Activated CD4-positive, CD25-positive, alpha-beta regulatory T cell (primary cell): ENCODE data around the gene THOC1.

Experiments used
- DNase-seq, 4 experiments: peaks; one replicate each; lab custom pipeline; 2025; lab: John Stamatoyannopoulos, UW

Gene THOC1

GRCh38 chr18:213505-213904, 54.3 kb downstream of the THOC1 start:
- DNase-seq: no peak

GRCh38 chr18:212780-213179, 55.1 kb downstream of the THOC1 start:
- no peak for DNase-seq

DNA sequence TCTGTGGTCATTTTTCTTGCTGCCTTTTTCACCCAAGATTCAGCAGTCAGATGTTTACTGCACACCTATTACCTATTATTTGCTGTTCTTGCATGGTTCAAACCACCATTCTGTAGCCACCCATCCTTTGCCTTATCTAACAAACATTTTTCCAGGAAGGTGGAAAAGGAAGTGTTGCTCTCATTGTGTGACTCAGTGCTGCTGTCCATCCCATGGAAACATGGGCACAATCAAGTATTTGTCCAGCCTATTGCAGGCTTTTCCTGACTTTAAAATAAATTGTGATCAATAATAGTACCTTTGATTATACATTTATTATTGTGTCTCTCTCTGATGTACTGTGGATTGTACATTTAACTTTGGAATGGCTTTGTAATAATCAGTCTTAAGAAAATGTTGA, 56.3 kb downstream of the THOC1 start:
- DNase-seq: no peak

GRCh38 chr18:210733-211132, 57.1 kb downstream of the THOC1 start:
- no peak for DNase-seq

DNA sequence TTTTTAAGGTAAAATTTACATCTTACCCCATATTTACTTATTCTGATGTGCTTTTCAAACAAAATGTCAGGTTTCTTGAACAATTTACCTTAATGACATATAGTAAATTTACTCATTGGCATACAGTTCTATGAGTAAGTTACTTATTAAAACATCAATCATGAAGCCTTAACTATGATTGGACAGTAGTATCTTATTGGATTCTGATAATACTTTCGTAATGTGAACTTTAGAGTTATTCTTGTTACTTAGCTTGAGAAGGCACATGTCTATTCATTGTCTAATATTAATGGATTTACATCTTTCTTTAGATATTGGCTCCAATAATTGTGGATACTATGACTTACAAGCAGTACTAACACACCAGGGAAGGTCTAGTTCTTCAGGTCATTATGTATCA, 57.8 kb downstream of the THOC1 start:
- no peak for DNase-seq

DNA sequence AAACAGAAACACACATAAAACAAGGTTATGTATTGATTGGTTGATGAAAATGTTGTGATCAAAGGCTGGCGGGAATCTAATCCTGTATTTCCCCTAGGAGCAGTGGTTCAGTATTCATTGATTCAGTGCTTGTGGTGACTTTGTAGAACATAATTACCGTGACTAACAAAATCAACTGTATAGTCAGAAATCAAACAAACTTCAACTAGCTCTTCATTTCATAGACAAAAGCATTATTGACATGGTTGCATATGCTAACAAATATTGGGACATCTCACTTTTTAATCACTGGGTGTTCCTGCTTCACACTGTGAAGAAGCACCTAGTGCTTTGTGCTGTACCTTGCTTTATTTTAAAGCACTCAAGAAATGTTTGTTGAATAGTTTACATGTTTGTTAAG, 68.1 kb downstream of the THOC1 start:
- DNase-seq: no peak

GRCh38 chr18:199214-199613, 68.6 kb downstream of the THOC1 start:
- DNase-seq: no peak

DNA sequence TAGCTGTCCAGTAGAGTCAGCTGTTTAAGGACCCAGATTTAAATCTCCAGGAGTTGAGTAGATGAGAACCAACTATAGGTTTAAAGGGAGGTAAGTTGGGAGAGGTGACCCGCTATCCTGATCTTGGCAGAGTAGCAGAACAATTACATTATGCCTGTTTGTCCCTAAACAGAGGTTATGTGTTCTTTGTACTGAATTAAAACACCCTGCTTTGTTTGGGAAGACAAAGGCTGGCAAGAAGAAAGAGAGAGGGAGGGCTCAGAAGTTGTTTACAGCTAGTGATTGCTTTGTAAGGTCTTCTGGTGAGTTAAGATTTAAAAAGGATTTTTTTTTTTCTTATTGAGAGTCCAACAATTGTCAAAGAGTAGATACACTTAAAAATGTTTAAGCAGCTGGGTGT, 72.2 kb downstream of the THOC1 start:
- no peak for DNase-seq

DNA sequence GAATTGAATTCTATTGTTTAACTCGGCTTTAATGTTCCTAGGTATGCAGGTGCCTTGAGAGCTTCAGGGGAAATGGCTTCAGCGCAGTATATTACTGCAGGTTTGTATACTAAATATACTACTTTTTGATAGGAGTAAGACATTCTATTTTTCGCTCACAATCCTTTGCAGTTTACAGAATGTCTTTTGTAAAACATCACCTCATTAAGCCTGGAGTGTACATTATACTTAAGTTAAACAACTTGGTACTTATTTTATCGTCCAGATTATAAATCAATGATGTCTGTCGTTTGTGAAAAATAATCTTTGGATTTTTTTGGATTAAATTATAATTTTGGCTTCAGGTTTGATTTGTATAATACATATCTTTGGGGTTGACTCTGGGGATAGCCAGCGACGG, 75.0 kb downstream of the THOC1 start:
- no peak for DNase-seq

DNA sequence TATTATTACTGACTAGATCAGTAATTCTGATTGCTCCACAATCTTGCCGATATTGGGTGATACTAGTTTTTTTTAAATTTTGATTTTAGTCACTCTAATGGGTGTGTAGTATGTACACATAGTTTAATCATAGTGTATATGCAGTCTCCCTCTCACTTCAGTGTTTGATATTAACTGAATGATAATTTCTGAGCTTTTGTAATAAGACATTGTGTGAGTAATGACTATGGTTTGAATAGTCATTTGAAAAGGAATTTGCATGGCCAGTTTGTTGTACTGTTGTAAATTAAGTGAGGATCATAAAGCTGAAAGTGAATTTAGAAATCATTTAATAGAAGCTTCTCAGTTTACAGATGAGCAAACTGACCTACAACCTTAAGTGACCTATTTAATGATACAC, 76.1 kb downstream of the THOC1 start:
- DNase-seq: no peak

DNA sequence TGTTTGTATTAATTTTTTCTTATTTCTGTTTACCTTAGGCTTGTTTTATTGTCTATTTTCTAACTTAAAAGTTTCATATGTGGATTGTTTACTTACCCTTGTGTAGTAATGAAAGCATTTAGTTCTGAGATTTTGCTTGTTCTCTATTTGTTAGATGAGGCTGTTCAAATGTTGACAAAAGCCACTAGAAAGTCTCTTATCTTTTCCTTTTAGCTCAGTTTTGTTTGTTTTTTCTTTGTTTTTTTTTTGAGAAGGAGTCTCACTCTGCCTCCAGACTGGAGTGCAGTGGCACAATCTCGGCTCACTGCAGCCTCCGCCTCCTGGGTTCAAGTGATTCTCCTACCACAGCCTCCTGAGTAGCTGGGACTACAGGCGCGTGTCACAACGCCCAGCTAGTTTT, 78.6 kb downstream of the THOC1 start:
- no peak for DNase-seq

DNA sequence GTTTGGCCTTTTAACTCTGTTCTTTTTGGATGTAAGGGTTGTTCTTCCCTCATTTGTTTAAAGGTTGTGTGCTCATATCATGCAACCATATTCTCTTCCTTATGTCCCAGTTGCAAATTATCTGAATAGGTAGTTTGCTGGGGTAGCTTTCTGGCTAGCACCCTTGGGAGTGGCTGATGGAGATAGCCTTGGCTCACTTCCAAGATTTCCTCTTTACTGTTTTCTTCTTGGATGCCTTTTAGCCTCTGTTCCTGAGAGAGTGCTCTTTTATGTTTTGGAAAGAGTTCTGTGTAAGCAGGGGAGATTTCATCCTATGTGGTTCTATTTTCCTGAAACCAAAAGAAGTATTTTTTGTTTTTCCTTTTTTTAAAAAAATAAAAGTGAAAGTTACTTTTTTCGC, 84.1 kb downstream of the THOC1 start:
- DNase-seq: no peak

DNA sequence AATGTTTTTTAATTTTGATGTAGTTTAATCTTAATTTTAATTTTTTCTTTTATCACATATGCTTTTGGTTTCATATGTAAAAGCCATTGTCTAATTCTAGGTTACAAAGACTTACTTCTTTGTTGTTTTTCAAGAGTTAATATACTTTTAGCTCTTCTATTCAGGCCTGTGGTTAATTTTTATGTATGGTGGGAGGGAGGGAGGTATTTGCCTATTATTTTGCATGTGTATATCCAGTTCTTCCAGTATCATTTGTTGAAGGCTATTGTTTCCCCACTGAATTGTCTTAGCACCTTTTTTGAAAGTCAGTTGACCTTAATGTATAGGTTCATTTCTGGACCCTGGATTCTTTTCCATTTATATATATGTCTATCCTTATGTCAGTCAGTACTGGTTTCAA, 86.1 kb downstream of the THOC1 start:
- no peak for DNase-seq

- no peak for DNase-seq
These were observed 88.3 kb downstream of the THOC1 start for GRCh38 chr18:179499-179898.

- no peak for DNase-seq
These were observed 95.5 kb downstream of the THOC1 start for GRCh38 chr18:172361-172760.
